Adipocyte (in vitro differentiated cells): ENCODE measurements around the gene SLIT1.

Experiments used
- DNase-seq: peaks from one replicate; pipeline ENCODE4 v3.0.0-alpha.2; 2015; ENCODE audit warnings: low read depth
- H3K27me3 ChIP-seq: replicated peaks from 2 replicates; pipeline ENCODE4 v1.7.0; 2013; ENCODE audit warnings: mild to moderate bottlenecking, low read length, moderate library complexity; ENCODE audit not compliant: control insufficient read depth, insufficient read depth
- H3K36me3 ChIP-seq: 2 replicates; pipeline ENCODE4 v1.7.0; 2013; ENCODE audit warnings: low read length, mild to moderate bottlenecking, moderate library complexity; ENCODE audit not compliant: control insufficient read depth, insufficient read depth, severe bottlenecking
- H3K4me1 ChIP-seq: 2 replicates; pipeline ENCODE4 v1.7.0; 2013; ENCODE audit warnings: mild to moderate bottlenecking, low read length, moderate library complexity; ENCODE audit not compliant: control insufficient read depth, insufficient read depth
- H3K4me3 ChIP-seq: 2 replicates; pipeline ENCODE4 v1.7.0; 2013; ENCODE audit warnings: mild to moderate bottlenecking, low read length, moderate library complexity
- H3K9ac ChIP-seq: 2 replicates; pipeline ENCODE4 v1.7.0; 2013; ENCODE audit warnings: mild to moderate bottlenecking, low read length, moderate library complexity
- H3K9me3 ChIP-seq: 2 replicates; pipeline ENCODE4 v1.7.0; 2013; ENCODE audit warnings: mild to moderate bottlenecking, low read length, moderate library complexity; ENCODE audit not compliant: control insufficient read depth

Gene SLIT1

DNA sequence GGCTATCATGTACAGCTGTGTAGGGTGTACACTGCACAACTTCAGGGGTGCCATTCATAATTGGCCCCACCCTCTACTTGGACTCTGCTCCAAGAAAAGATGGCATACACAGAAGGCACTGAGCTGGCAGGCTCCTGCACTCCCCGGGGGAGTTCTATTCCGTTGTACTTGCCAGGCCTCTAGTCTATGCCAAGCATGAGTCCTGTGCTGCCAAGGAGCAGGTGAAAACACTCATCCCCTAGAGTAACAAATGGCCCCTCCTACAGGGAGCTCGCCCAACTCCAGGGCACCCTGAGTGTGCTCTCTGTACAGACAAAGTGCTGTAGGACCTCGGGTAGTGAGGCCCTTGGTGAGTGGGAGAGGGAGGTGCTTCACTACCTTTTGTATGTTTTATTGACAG is 127.2 kb downstream of the SLIT1 start:
- Histone ChIP-seq H3K27me3 (peaks cover 24% of the 10 kb centered on the region), H3K36me3 (no peaks in the 10 kb centered on the region), H3K9ac (no peak overlapping the region), H3K4me1 (no peaks in the 10 kb centered on the region), H3K9me3 (no peaks in the 10 kb centered on the region), H3K4me3 (no peak overlapping the region)
- DNase-seq = no peak

DNA sequence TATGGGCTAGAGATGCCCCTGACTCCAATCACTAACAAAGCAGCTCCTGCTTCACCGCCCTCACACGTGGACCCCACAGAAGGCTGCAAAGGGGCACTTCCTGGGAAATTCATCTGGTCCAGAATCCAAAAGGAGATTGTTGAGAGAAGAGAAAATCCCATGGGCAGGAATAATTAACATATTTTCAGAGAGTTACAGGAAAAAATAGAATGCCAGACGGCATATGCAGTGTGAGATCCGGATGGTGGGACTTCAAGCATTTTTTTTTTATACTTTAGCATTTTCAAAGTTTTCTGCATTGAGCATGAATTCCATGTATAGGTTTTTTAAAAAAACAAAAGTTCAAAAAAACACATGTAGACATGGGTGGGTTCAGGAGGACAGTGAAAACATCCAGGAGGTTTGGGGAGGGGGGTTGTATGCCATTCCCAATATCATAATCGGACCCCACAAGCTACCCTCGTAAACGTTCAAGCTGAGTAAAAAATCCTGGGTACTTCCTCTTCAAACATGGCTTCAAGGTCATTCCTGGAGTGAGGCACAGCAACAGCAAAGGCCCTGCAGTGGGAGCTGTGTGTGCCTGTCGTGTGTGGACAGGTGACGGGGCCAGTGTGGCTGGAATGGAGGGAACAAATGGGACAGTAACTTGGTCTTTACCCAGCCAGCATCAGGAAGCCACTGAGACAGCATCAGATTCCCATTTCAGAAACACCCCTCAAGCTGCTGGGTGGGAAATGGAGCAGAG is 128.1 kb downstream of the SLIT1 start:
- Histone ChIP-seq H3K9me3 (no peaks in the 10 kb centered on the region), H3K27me3 (peaks cover 32% of the 10 kb centered on the region), H3K9ac (no peak overlapping the region), H3K4me3 (no peak overlapping the region), H3K36me3 (no peaks in the 10 kb centered on the region), H3K4me1 (no peaks in the 10 kb centered on the region)
- no peak for DNase-seq

DNA sequence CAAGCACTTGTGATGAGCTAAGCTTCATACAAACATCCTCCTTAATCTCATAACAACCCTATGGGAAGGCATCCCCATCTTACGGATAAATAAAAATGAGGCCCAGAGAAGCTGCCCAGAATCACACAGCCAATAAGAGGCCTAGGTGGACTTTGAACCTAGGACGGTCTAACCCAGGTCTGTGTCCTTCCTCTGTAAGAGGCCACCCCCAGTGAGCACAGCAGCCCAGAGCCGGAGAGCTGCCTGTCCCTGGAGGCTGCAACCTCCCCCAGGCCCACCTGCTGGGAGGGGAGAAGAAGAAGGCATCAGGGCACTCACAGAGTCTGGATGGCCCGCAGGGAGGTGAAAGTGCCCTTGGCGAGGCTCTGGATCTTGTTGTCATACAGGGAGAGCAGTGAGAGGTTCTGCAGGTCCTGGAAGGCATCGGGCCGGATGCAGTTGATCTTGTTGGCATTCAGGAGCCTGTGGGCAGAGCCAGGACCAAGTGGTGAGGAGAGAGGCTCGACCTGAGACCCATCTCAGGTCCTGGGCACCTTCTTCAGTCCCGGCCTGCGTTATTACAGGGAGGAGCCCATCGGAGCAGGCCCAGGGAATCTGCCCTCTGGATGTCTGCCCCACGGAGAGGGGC is 129.6 kb downstream of the SLIT1 start:
- Histone ChIP-seq H3K4me3 (no peak overlapping the region), H3K36me3 (no peaks in the 10 kb centered on the region), H3K9me3 (peaks cover 2% of the 10 kb centered on the region), H3K9ac (no peak overlapping the region), H3K27me3 (peaks cover 32% of the 10 kb centered on the region), H3K4me1 (no peaks in the 10 kb centered on the region)
- no peak for DNase-seq

- no peak for DNase-seq
- no peak overlapping the region for H3K4me3 ChIP-seq
- peaks cover 3% of the 10 kb centered on the region for H3K9me3 ChIP-seq
- no peaks in the 10 kb centered on the region for H3K4me1 ChIP-seq
- H3K27me3 ChIP-seq = peaks cover 51% of the 10 kb centered on the region
- no peaks in the 10 kb centered on the region for H3K36me3 ChIP-seq
- H3K9ac ChIP-seq = no peak overlapping the region
These were observed 132.5 kb downstream of the SLIT1 start for GRCh38 chr10:97053276-97053675.

- H3K4me1 ChIP-seq = no peaks in the 10 kb centered on the region
- no peak for DNase-seq
- H3K9me3 ChIP-seq = peaks cover 3% of the 10 kb centered on the region
- H3K36me3 ChIP-seq = no peaks in the 10 kb centered on the region
- peaks cover 50% of the 10 kb centered on the region for H3K27me3 ChIP-seq
- no peak overlapping the region for H3K4me3 ChIP-seq
- H3K9ac ChIP-seq = no peak overlapping the region
These were observed 134.7 kb downstream of the SLIT1 start for GRCh38 chr10:97050956-97051496.

DNA sequence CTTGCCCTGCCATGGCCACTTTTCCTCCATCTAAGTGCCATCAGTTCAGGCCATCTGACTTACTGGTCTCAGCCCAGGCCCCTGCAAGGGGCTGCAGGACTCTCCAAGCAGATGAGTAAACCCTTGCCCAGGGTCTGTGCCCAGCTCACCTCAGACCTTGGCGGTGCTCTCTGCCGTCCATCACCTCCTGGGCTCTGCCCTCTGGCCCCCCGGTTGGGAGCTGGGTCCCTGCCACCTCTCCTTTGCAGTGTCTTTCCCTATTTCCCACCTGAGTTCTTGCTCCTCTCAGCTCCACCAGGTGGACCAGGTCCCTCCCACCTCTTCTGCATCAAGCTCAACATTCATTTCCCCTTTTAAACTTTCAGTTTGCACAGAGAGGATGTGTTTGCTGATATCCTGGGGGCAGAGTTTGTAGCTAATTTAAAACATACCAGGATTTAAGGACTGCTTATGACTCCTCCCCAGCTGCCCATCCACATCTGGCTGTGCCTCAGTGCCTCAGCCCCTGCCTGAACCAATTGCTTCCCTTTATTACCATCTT is 135.5 kb downstream of the SLIT1 start:
- Histone ChIP-seq H3K4me1 (no peaks in the 10 kb centered on the region), H3K27me3 (peaks cover 55% of the 10 kb centered on the region), H3K9ac (no peak overlapping the region), H3K36me3 (no peaks in the 10 kb centered on the region), H3K4me3 (no peak overlapping the region), H3K9me3 (peaks cover 3% of the 10 kb centered on the region)
- no peak for DNase-seq

DNA sequence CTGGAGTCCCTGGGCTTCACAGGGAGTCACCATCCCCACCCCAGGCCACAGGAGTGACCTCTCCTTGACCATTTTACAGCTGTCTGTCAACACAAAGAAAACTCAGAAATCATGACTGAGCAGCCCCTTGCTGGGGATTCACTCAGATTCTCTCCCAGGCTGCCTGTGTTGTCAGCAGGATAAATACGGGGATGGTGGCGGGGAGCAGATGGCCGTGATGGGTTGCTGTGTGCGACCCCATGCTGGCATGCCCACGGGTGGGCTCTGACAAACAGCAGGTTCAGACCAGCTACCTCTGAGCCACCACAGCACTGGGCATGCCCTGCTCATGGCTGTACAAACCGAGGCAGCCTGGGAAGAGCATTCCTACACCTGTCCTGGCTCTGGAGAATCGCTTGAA is 136.1 kb downstream of the SLIT1 start:
- peaks cover 59% of the 10 kb centered on the region for H3K27me3 ChIP-seq
- DNase-seq = no peak
- no peaks in the 10 kb centered on the region for H3K36me3 ChIP-seq
- H3K9ac ChIP-seq = no peak overlapping the region
- no peak overlapping the region for H3K4me3 ChIP-seq
- peaks cover 7% of the 10 kb centered on the region for H3K9me3 ChIP-seq
- H3K4me1 ChIP-seq = no peaks in the 10 kb centered on the region

DNA sequence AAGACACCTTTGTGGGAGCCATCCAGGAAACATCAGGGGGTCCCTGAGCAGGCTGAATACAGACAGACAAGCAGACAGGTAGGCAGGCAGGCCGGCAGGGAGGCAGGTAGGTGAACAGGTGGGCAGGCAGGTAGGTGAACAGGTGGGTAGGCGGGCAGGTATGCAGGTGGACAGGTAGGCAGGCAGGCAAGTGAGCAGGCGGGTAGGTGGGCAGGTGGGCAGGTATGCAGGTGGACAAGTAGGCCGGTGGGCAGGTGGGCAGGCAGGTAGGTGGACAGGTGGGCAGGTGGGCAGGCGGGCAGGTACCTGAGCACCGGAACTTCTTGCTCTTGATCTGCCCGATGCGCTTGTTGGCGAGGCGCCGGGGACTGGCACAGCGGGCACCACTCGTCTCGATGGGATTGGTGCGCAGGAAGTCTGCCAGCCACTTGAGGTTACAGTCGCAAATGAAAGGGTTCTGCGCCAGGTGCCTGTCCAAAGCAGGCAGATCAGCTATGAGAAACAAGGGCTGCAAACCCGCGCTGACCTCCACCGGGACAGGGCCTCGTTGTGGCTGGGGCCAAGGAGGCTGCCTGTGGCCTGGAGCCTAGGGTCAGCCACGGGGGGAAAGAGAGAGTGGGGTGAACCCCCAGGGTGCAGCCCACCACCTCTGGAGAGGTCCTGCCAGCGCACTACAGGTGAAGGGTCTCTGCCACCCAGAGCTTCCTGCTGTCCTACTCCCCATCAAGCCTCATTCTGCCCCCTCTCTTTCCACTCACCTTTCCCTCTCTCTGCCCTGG is 136.9 kb downstream of the SLIT1 start:
- Histone ChIP-seq H3K4me1 (no peaks in the 10 kb centered on the region), H3K27me3 (peaks cover 56% of the 10 kb centered on the region), H3K9ac (no peak overlapping the region), H3K4me3 (no peak overlapping the region), H3K9me3 (peaks cover 9% of the 10 kb centered on the region), H3K36me3 (no peaks in the 10 kb centered on the region)
- DNase-seq = no peak

- Histone ChIP-seq H3K9ac (no peak overlapping the region), H3K4me3 (no peak overlapping the region), H3K9me3 (peaks cover 9% of the 10 kb centered on the region), H3K36me3 (no peaks in the 10 kb centered on the region), H3K4me1 (no peaks in the 10 kb centered on the region), H3K27me3 (peaks cover 47% of the 10 kb centered on the region)
- no peak for DNase-seq
These were observed 138.0 kb downstream of the SLIT1 start for GRCh38 chr10:97047788-97048187.

- no peak for DNase-seq
- no peaks in the 10 kb centered on the region for H3K36me3 ChIP-seq
- no peak overlapping the region for H3K9ac ChIP-seq
- H3K4me3 ChIP-seq = no peak overlapping the region
- H3K27me3 ChIP-seq = peaks cover 45% of the 10 kb centered on the region
- no peaks in the 10 kb centered on the region for H3K4me1 ChIP-seq
- H3K9me3 ChIP-seq = peaks cover 9% of the 10 kb centered on the region
These were observed 138.5 kb downstream of the SLIT1 start for GRCh38 chr10:97047083-97047736.
